T-helper 17 cell (primary cell): ENCODE data around the gene GPR153. TPM values are rescaled to one million over a fixed set of nuclear protein-coding genes. Genes with fewer than 3 reads are reported as not detected.

Source experiments
- ATAC-seq: fragments of 150-1000 bp; cut with Tn5 transposase; 2 replicates; pipeline ENCODE4 v1.10.0; 2021; ENCODE audit warnings: mild to moderate bottlenecking, moderate library complexity
- DNase-seq, 3 donors: peaks; one replicate each; pipeline versions ENCODE4 v3.0.0 to v3.0.0-alpha.2; 2020 to 2021
- H3K9me3 ChIP-seq: one replicate; pipeline ENCODE4 v1.7.0; 2013; ENCODE audit warnings: low read length, mild to moderate bottlenecking; ENCODE audit not compliant: control insufficient read depth, poor library complexity, severe bottlenecking
- H3K27ac Mint-ChIP-seq: one replicate; pipeline ENCODE4 v1.8.0; 2022; ENCODE audit warnings: mild to moderate bottlenecking, moderate library complexity, mixed read lengths
- H3K27me3 Mint-ChIP-seq: one replicate; pipeline ENCODE4 v1.8.0; 2022; ENCODE audit warnings: mixed read lengths
- H3K36me3 Mint-ChIP-seq: one replicate; pipeline ENCODE4 v1.8.0; 2022; ENCODE audit warnings: low read depth, mixed read lengths
- H3K4me1 Mint-ChIP-seq: one replicate; pipeline ENCODE4 v1.8.0; 2022; ENCODE audit warnings: mild to moderate bottlenecking, mixed read lengths
- H3K4me3 Mint-ChIP-seq: one replicate; pipeline ENCODE4 v1.8.0; 2022; ENCODE audit warnings: mild to moderate bottlenecking, moderate library complexity, mixed read lengths
- total RNA-seq, 4 donors: library from RNA in 2 of 4; stranded (reverse) in 2 of 4; gene quantifications; one replicate each; pipeline ENCODE4 v1.2.3 and lab custom pipeline; 2022 to 2026

Gene GPR153
- total RNA-seq, 2 donors from 2014 or later = 0.23 to 0.37 TPM

DNA sequence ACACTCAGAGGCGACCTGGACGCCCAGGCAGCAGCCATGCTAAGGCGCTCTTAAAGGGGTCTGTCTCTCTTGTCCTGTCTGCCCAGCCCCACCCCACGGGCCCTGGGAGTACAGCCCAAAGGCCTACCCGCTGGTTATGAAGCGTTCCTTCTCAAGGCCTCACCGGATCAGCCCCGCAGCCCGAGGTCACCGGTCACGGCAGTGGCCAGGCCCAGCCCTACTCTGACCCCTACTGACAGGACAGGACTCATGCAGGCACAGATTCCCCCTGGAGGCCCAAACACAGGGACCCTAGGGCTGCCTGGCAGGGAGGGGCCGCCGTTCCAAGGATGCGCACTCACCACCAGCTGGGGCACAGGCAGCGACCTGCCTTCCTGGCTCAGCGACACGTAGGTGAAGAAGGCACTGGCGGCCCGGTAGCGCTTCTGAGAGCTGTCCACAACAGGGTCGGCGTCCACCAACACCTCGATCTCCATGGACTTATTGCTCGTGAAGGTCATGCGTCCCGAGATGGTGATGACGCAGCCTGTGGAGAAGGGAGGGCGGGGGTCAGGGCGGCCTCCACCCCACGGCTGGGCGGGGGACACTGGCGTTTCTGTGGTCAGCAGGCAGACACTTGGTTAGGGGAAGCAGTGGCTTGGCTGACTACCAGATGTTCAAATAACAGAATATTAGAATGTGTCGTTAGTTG is 20.0 kb upstream of the GPR153 start:
- Mint-ChIP-seq H3K27ac (no peak overlapping the region), H3K4me1 (peaks cover 2% of the 10 kb centered on the region), H3K36me3 (peaks cover 6% of the 10 kb centered on the region), H3K4me3 (no peak overlapping the region), H3K27me3 (no peaks in the 10 kb centered on the region)
- DNase-seq = no peak
- ATAC-seq = no peak
- H3K9me3 ChIP-seq = no peaks in the 10 kb centered on the region

- Mint-ChIP-seq H3K27ac (no peak overlapping the region), H3K27me3 (no peaks in the 10 kb centered on the region), H3K4me1 (peaks cover 2% of the 10 kb centered on the region), H3K4me3 (no peak overlapping the region), H3K36me3 (peaks cover 6% of the 10 kb centered on the region)
- ATAC-seq (no peak), DNase-seq (no peak)
- no peaks in the 10 kb centered on the region for H3K9me3 ChIP-seq
Measured at GRCh38 chr1:6279613-6280383, 18.9 kb upstream of the GPR153 start.

DNA sequence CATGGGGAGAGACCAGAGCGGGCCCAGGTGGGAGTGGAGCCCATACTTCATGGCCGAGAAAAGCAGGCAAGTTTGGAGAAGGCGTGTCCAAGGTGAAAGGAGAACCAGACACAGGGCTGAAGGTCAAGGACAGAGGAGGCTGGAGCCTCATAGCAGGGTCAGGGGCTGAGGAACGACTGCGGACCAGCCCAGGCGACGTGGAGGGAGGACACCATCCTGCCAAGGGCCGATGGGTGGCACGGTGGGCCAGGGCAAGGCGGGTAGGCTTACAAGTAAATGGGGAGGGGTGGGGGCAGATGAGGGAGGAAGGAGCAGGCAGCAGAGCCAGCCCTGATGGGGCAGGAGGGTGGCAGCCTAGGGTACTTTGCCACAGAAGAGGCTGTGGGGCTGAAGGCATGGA is 18.2 kb upstream of the GPR153 start:
- no peaks in the 10 kb centered on the region for H3K9me3 ChIP-seq
- H3K27me3 Mint-ChIP-seq = no peaks in the 10 kb centered on the region
- H3K4me1 Mint-ChIP-seq = peaks cover 2% of the 10 kb centered on the region
- no peak for DNase-seq
- H3K4me3 Mint-ChIP-seq = no peak overlapping the region
- H3K27ac Mint-ChIP-seq = no peak overlapping the region
- peaks cover 6% of the 10 kb centered on the region for H3K36me3 Mint-ChIP-seq
- ATAC-seq = no peak

DNA sequence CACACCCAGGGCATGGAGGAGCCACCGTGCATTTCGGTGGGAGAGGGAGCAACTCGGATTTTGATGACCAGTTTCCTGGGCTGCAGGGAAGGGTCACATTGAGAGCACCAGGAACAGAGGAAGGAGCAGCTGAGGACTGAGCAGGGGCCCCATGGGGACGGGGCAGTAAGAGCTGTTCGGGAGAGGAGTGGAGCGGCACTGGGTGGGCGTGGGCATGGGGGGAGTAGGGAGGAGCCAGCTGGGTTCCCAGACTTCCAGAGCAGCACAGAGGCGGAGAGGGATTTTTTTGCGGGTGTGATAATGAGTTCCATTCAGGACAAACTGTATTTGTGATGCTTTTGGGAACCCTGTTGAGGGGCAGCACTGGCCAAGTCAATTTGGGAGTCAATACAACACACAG is 17.4 kb upstream of the GPR153 start:
- Mint-ChIP-seq H3K27ac (no peak overlapping the region), H3K36me3 (peaks cover 6% of the 10 kb centered on the region), H3K4me3 (no peak overlapping the region), H3K4me1 (peaks cover 2% of the 10 kb centered on the region), H3K27me3 (no peaks in the 10 kb centered on the region)
- ATAC-seq = no peak
- no peak for DNase-seq
- no peaks in the 10 kb centered on the region for H3K9me3 ChIP-seq

- H3K27ac Mint-ChIP-seq = no peak overlapping the region
- H3K4me1 Mint-ChIP-seq = peaks cover 2% of the 10 kb centered on the region
- no peaks in the 10 kb centered on the region for H3K9me3 ChIP-seq
- no peaks in the 10 kb centered on the region for H3K27me3 Mint-ChIP-seq
- no peak for DNase-seq
- no peak overlapping the region for H3K4me3 Mint-ChIP-seq
- peaks cover 6% of the 10 kb centered on the region for H3K36me3 Mint-ChIP-seq
- ATAC-seq = no peak
Measured at GRCh38 chr1:6276811-6277555, 16.1 kb upstream of the GPR153 start.

- no peak for ATAC-seq
- no peak overlapping the region for H3K4me3 Mint-ChIP-seq
- H3K27ac Mint-ChIP-seq = no peak overlapping the region
- no peak for DNase-seq
- peaks cover 2% of the 10 kb centered on the region for H3K4me1 Mint-ChIP-seq
- peaks cover 6% of the 10 kb centered on the region for H3K36me3 Mint-ChIP-seq
- no peaks in the 10 kb centered on the region for H3K9me3 ChIP-seq
- H3K27me3 Mint-ChIP-seq = no peaks in the 10 kb centered on the region
Measured at GRCh38 chr1:6275826-6276782, 15.2 kb upstream of the GPR153 start.

DNA sequence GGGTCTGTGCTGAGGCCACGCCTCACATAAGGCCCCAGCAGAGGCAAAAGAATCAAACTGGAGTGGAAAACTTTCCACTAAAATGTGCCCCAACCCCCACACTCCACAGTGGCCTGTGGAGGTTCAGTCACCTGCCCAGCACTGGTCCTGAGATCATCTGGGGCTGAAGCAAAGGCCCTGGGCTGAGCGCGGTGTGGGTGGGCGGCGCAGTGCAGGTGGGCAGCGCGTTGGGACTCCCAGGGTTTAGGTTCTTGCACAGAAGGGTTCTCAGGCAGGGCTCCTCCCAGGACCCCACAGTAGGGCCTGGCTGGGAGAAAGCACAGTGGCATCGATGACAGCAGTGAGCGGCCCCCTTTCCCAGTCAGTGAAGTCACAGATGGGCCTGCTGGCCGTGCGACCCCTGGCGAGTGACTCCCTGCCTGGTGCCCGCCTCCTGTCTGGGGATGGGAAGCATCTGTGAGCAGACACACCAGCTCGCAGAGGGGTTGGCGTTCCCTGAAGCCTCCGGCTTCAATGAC is 13.8 kb upstream of the GPR153 start:
- ATAC-seq (no peak), DNase-seq (no peak)
- peaks cover 6% of the 10 kb centered on the region for H3K36me3 Mint-ChIP-seq
- H3K4me1 Mint-ChIP-seq = peaks cover 2% of the 10 kb centered on the region
- H3K27ac Mint-ChIP-seq = no peak overlapping the region
- no peaks in the 10 kb centered on the region for H3K9me3 ChIP-seq
- H3K4me3 Mint-ChIP-seq = no peak overlapping the region
- H3K27me3 Mint-ChIP-seq = no peaks in the 10 kb centered on the region

GRCh38 chr1:6274102-6274501 is 13.2 kb upstream of the GPR153 start:
- DNase-seq = no peak
- H3K9me3 ChIP-seq = no peaks in the 10 kb centered on the region
- no peaks in the 10 kb centered on the region for H3K27me3 Mint-ChIP-seq
- no peak overlapping the region for H3K4me3 Mint-ChIP-seq
- peaks cover 2% of the 10 kb centered on the region for H3K4me1 Mint-ChIP-seq
- peaks cover 4% of the 10 kb centered on the region for H3K36me3 Mint-ChIP-seq
- ATAC-seq = no peak
- no peak overlapping the region for H3K27ac Mint-ChIP-seq

DNA sequence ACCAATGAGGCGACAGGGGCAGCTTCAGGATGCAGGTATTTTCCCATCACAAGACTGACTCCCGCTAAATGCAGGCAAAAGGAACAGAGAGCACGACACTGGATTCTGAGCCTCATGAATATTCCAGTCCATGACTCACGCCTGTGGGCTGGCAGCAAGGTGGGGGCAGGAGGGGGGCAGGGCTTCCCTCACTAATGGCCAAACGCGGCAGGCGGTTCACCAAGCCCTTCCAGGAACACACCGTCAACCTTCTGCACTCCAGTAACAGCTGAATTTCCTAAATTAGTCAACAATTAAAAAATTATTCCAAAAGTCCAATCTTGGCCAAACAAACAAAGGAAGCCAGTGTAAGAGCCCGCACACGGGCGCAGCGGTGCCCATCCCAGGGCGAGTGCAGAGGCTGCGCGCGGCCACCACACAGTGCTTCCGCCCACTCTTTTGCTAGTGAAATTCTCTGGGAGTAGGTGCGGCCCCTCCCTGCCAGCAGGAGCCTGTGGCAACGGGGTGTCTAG is 12.5 kb upstream of the GPR153 start:
- no peaks in the 10 kb centered on the region for H3K36me3 Mint-ChIP-seq
- H3K9me3 ChIP-seq = no peaks in the 10 kb centered on the region
- no peak overlapping the region for H3K4me3 Mint-ChIP-seq
- DNase-seq = no peak
- no peak overlapping the region for H3K27ac Mint-ChIP-seq
- ATAC-seq = no peak
- peaks cover 2% of the 10 kb centered on the region for H3K4me1 Mint-ChIP-seq
- no peaks in the 10 kb centered on the region for H3K27me3 Mint-ChIP-seq

DNA sequence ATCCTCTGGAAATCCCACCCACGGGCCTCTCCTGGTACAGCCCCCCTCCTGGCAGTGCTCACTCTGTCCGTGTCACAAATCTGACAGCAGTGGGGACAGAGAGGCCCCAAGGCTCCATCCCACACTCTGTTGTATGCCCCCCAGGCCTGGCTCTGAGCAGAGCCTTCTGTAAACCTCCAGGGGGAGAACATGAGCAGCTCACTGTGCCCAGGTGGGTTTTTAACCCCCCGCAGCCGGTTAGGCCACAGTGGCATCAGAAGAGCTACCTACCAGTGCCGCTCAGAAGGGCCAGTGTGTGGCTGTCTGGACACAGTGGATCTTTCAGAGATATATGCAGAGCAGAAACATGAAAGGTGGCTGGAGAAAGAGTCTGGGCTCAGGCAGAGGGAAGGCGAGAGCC is 12.0 kb upstream of the GPR153 start:
- DNase-seq (no peak), ATAC-seq (no peak)
- H3K36me3 Mint-ChIP-seq = no peaks in the 10 kb centered on the region
- H3K4me3 Mint-ChIP-seq = no peak overlapping the region
- peaks cover 2% of the 10 kb centered on the region for H3K4me1 Mint-ChIP-seq
- no peak overlapping the region for H3K27ac Mint-ChIP-seq
- H3K27me3 Mint-ChIP-seq = no peaks in the 10 kb centered on the region
- no peaks in the 10 kb centered on the region for H3K9me3 ChIP-seq

GRCh38 chr1:6272452-6272851 is 11.6 kb upstream of the GPR153 start:
- H3K27ac Mint-ChIP-seq = no peak overlapping the region
- H3K36me3 Mint-ChIP-seq = no peaks in the 10 kb centered on the region
- peaks cover under 1% of the 10 kb centered on the region for H3K4me1 Mint-ChIP-seq
- no peak for DNase-seq
- no peaks in the 10 kb centered on the region for H3K27me3 Mint-ChIP-seq
- ATAC-seq = no peak
- no peak overlapping the region for H3K4me3 Mint-ChIP-seq
- no peaks in the 10 kb centered on the region for H3K9me3 ChIP-seq

DNA sequence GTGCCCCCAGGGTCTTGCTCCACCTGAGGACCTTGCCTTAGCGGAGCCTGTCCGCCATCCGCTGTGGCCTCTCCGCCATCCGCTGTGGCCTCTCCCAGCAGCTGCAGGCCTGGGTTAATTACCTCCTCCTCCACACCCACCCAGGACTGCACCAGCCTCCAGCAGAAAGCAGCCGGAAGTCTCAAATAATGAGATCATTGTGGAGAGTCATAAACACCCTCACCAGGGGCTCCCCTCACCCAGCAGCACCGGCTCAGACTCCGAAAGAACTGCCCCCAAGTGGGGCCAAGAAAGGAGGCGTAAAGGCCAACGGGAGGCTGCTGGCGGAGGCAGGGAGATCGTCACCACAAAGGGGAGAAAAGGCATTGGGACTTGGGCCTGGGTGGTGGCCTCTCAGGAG is 10.7 kb upstream of the GPR153 start:
- no peak overlapping the region for H3K27ac Mint-ChIP-seq
- no peaks in the 10 kb centered on the region for H3K4me1 Mint-ChIP-seq
- no peak overlapping the region for H3K4me3 Mint-ChIP-seq
- H3K27me3 Mint-ChIP-seq = no peaks in the 10 kb centered on the region
- ATAC-seq (no peak), DNase-seq (no peak)
- H3K36me3 Mint-ChIP-seq = no peaks in the 10 kb centered on the region
- H3K9me3 ChIP-seq = no peaks in the 10 kb centered on the region
